HG03575 (cell line): Measurements from ENCODE around the gene ADSS1.

Experiments used
- ATAC-seq: cut with Tn5 transposase; IDR thresholded peaks from one replicate; pipeline ENCODE4 v1.9.1; 2021; ENCODE audit not compliant: unreplicated experiment, insufficient number of reproducible peaks, low FRiP score; ENCODE audit errors: extremely low read depth

Gene ADSS1

GRCh38 chr14:104697317-104697703 is 26.7 kb upstream of the ADSS1 start:
- no peak for ATAC-seq

GRCh38 chr14:104697892-104698583 is 26.0 kb upstream of the ADSS1 start:
- ATAC-seq: no peak

GRCh38 chr14:104698688-104699425 is 25.2 kb upstream of the ADSS1 start:
- ATAC-seq: no peak

- ATAC-seq: no peak
These were observed 24.6 kb upstream of the ADSS1 start for GRCh38 chr14:104699426-104699748.

- no peak for ATAC-seq
These were observed 23.8 kb upstream of the ADSS1 start for GRCh38 chr14:104700225-104700651.

- ATAC-seq: no peak
These were observed 23.2 kb upstream of the ADSS1 start for GRCh38 chr14:104700747-104701217.

- ATAC-seq: no peak
These were observed 22.5 kb upstream of the ADSS1 start for GRCh38 chr14:104701383-104702076.

- ATAC-seq: no peak
These were observed 21.9 kb upstream of the ADSS1 start for GRCh38 chr14:104702106-104702505.

- no peak for ATAC-seq
These were observed 21.4 kb upstream of the ADSS1 start for GRCh38 chr14:104702673-104703072.

GRCh38 chr14:104703269-104703668 is 20.8 kb upstream of the ADSS1 start:
- ATAC-seq: no peak

GRCh38 chr14:104704252-104704651 is 19.8 kb upstream of the ADSS1 start:
- ATAC-seq: no peak

GRCh38 chr14:104705340-104706047 is 18.5 kb upstream of the ADSS1 start:
- no peak for ATAC-seq

GRCh38 chr14:104706733-104707607 is 17.1 kb upstream of the ADSS1 start:
- no peak for ATAC-seq

GRCh38 chr14:104707608-104708595 is 16.1 kb upstream of the ADSS1 start:
- no peak for ATAC-seq

GRCh38 chr14:104708606-104709268 is 15.3 kb upstream of the ADSS1 start:
- ATAC-seq: no peak

- ATAC-seq: no peak
These were observed 14.5 kb upstream of the ADSS1 start for GRCh38 chr14:104709387-104710039.
